Ovary (tissue), 9 donors: ENCODE data around the gene DPP9. TPM values are rescaled to one million over a fixed set of nuclear protein-coding genes. Genes with fewer than 3 reads are reported as not detected.

Experiments
- DNase-seq, 5 donors: peaks; one replicate each; pipeline ENCODE4 v3.0.0-alpha.2; 2019 to 2020
- H3K27ac ChIP-seq, 2 donors: fragments of 200-600 bp; one replicate each; pipeline versions ENCODE4 v1.5.1 to v1.8.0; 2019 to 2022
- H3K27me3 ChIP-seq: fragments of 200-600 bp; one replicate; pipeline ENCODE4 v1.8.0; 2022
- H3K36me3 ChIP-seq: fragments of 200-600 bp; sonication (generic); one replicate; pipeline ENCODE4 v1.5.1; 2019
- H3K4me1 ChIP-seq: one replicate; pipeline ENCODE4 v1.8.1; 2013; ENCODE audit warnings: mild to moderate bottlenecking, moderate library complexity; ENCODE audit not compliant: insufficient read depth
- H3K4me3 ChIP-seq: fragments of 200-600 bp; sonication (generic); one replicate; pipeline ENCODE4 v1.5.1; 2017
- H3K9me3 ChIP-seq, 2 donors: fragments of 200-600 bp in 1 of 2; sonication (generic) in 1 of 2; one replicate each; pipeline versions ENCODE4 v1.5.1 to v1.8.1; 2013 to 2019; ENCODE audit warnings: mild to moderate bottlenecking in 1 of 2, moderate library complexity in 1 of 2
- CTCF ChIP-seq, 3 donors: fragments of 450-650 bp in 2 of 3; fragments of 200-600 bp in 1 of 3; IDR thresholded peaks; one replicate each; pipeline versions ENCODE4 v1.5.1 to v1.8.0; 2016 to 2022; ENCODE audit warnings: antibody characterized with exemption in 3 of 3, mild to moderate bottlenecking in 1 of 3
- EP300 ChIP-seq: sonication (generic); formaldehyde crosslinking; IDR thresholded peaks from one replicate; pipeline ENCODE4 v1.6.1; 2017; ENCODE audit warnings: antibody characterized with exemption
- POLR2A ChIP-seq: fragments of 450-650 bp; IDR thresholded peaks from one replicate; pipeline ENCODE4 v1.6.1; 2017; ENCODE audit warnings: antibody characterized with exemption, mild to moderate bottlenecking, moderate library complexity
- WGBS, 3 donors: extraction: QIAGEN DNeasy Blood & Tissue Kit in 1 of 3; methylation state at CpG; one replicate each; pipeline versions ENCODE4 v1.1.5 to v1.1.7; 2013 to 2017; 5-methylcytosine and 5-hydroxymethylcytosine counted together
- intact Hi-C, 4 donors: fragments of 100-400 bp; cut with DNase I; formaldehyde crosslinking; loops; one replicate each; pipeline versions ENCODE4 v1.11.0 to v1.15.1; 2022 to 2023
- polyA plus RNA-seq, 2 donors: library from polyadenylated mRNA; stranded (reverse); fragments of 200-250 nt in 1 of 2; fragments of 350-450 nt in 1 of 2; fragmentation: Illumina TruSeq in 1 of 2; extraction: RNeasy Lipid Tissue Mini Kit (QIAGEN cat#74804) in 1 of 2; gene quantifications; one replicate each; pipeline ENCODE4 v1.2.3, GENCODE V29; 2013 to 2014
- total RNA-seq, 7 donors: library from RNA; depleted of rRNA in 2 of 7; stranded (reverse); fragments of >200 nt in 2 of 7; fragmentation: NEBNext Ultra II Directional in 3 of 7; extraction: Animal tissue kit (Norgen Biotek cat#: 25700) in 3 of 7; gene quantifications; one replicate each; pipeline versions ENCODE4 v1.1.0 to v1.2.4, GENCODE V29; 2016 to 2023
- donor health status: DM: no; HTN: no; CAD: no; lungs with moderate emphysema.
- donor health status: DM: no; HTN: no; CAD: no.
- donor health status: Bipolar disorder and iron deficiency.
- donor health status: DM: yes; HTN: yes; CAD: no.
- donor health status: DM: no; HTN: no; CAD: no.
- donor health status: DM: yes; HTN: yes; CAD: no.

DPP9 gene
- total and polyA plus RNA-seq, 9 donors: 14.4 to 69.5 (median 40.1) TPM

DNA sequence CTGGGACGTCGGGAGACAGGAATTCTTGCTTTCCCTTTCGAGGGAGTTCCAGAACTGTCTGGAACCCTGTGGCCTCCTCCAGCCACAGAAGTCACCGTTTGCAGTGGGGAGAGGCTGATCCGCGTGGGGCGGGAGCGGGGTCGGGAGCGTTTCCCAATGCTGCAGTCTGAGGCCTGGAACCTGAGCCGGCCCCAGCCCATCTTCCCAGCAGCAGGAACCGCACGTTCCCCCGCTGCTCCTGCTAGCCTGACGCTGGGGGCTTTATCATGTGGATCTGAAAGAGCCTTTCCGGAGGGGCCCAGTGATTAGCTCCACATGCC, 13.4 kb downstream of the DPP9 start:
- Histone ChIP-seq H3K36me3 (no peaks in the 10 kb centered on the region), H3K4me1 (peaks cover 11% of the 10 kb centered on the region), H3K27me3 (no peaks in the 10 kb centered on the region), H3K4me3 (no peak overlapping the region), H3K9me3 (no peaks in the 10 kb centered on the region), H3K27ac (no peak overlapping the region)
- no peak for DNase-seq
- WGBS, 3 donors: 78 to 86% (median 83%) methylated on average over 11 to 16 of the region's 16 CpGs
- intact Hi-C loops: no loop called here
- no peak for TF ChIP-seq POLR2A
- TF ChIP-seq CTCF (IDR thresholded peaks at IDR 0.05): no peak
- TF ChIP-seq EP300: no peak

- Histone ChIP-seq H3K27me3 (no peaks in the 10 kb centered on the region), H3K27ac (no peak overlapping the region), H3K4me1 (peaks cover 11% of the 10 kb centered on the region), H3K36me3 (no peaks in the 10 kb centered on the region), H3K9me3 (no peaks in the 10 kb centered on the region), H3K4me3 (no peak overlapping the region)
- TF ChIP-seq EP300 (no peak), POLR2A (no peak)
- intact Hi-C loops: no loop called here
- WGBS, 3 donors: 81 to 89% (median 85%) methylated on average over 20 of the region's 20 CpGs
- DNase-seq: no peak
Observed at GRCh38 chr19:4709440-4710280, 14.0 kb downstream of the DPP9 start.

GRCh38 chr19:4707956-4708650, 15.5 kb downstream of the DPP9 start:
- Histone ChIP-seq H3K4me1 (peaks cover 11% of the 10 kb centered on the region), H3K4me3 (no peak overlapping the region), H3K27ac (no peak overlapping the region), H3K9me3 (no peaks in the 10 kb centered on the region), H3K27me3 (no peaks in the 10 kb centered on the region), H3K36me3 (no peaks in the 10 kb centered on the region)
- peak in 2 of 5 donors; percentile 67 to 77 for DNase-seq
- intact Hi-C loops: no loop called here
- no peak for TF ChIP-seq EP300
- no peak for TF ChIP-seq CTCF (IDR thresholded peaks at IDR 0.05)
- no peak for TF ChIP-seq POLR2A
- WGBS, 3 donors: 43 to 49% (median 46%) methylated on average over 10 of the region's 10 CpGs

GRCh38 chr19:4707322-4707721, 16.3 kb downstream of the DPP9 start:
- TF ChIP-seq EP300 (no peak), POLR2A (no peak), CTCF (IDR thresholded peaks at IDR 0.05) (no peak)
- DNase-seq: no peak
- Histone ChIP-seq H3K4me3 (no peak overlapping the region), H3K4me1 (peaks cover 11% of the 10 kb centered on the region), H3K36me3 (no peaks in the 10 kb centered on the region), H3K27me3 (no peaks in the 10 kb centered on the region), H3K9me3 (no peaks in the 10 kb centered on the region), H3K27ac (peak overlapping the region in 1 of 2 donors; percentile 25)
- intact Hi-C loops: no loop called here
- 82 to 83% (median 83%) methylated on average over 12 of the region's 12 CpGs for WGBS, 3 donors
